Measurements from ENCODE around the gene ZNF462.
"Not testable (repeated sequence)": the region's sequence is repeated elsewhere in the genome, so short reads cannot be mapped to it uniquely, and the experiment has no call there.

The ZNF462 gene

GRCh38 chr9:106966481-106966880 lies 103.5 kb downstream of the ZNF462 start:
- DNase-seq = no peak

- DNase-seq = no peak
These were observed 106.7 kb downstream of the ZNF462 start for GRCh38 chr9:106969696-106970095.

- DNase-seq = no peak
These were observed 107.4 kb downstream of the ZNF462 start for GRCh38 chr9:106970219-106970975.

GRCh38 chr9:106970976-106971457 lies 108.1 kb downstream of the ZNF462 start:
- no peak for DNase-seq

- no peak for DNase-seq
These were observed 109.1 kb downstream of the ZNF462 start for GRCh38 chr9:106972082-106972481.

- no peak for DNase-seq
These were observed 111.4 kb downstream of the ZNF462 start for GRCh38 chr9:106974341-106974740.

- no peak for DNase-seq
These were observed 113.8 kb downstream of the ZNF462 start for GRCh38 chr9:106976772-106977171.

- no peak for DNase-seq
These were observed 117.7 kb downstream of the ZNF462 start for GRCh38 chr9:106980551-106981101.

GRCh38 chr9:106981396-106982287 lies 118.7 kb downstream of the ZNF462 start:
- no peak for DNase-seq

GRCh38 chr9:106982636-106983035 lies 119.7 kb downstream of the ZNF462 start:
- DNase-seq = no peak

GRCh38 chr9:106983346-106983745 lies 120.4 kb downstream of the ZNF462 start:
- DNase-seq = no peak

GRCh38 chr9:106989904-106990303 lies 126.9 kb downstream of the ZNF462 start:
- not testable (repeated sequence) for DNase-seq

- DNase-seq = no peak
These were observed 129.2 kb downstream of the ZNF462 start for GRCh38 chr9:106992186-106992585.

GRCh38 chr9:106993603-106994002 lies 130.6 kb downstream of the ZNF462 start:
- DNase-seq = no peak

- no peak for DNase-seq
These were observed 131.5 kb downstream of the ZNF462 start for GRCh38 chr9:106994463-106994862.

- no peak for DNase-seq
These were observed 137.3 kb downstream of the ZNF462 start for GRCh38 chr9:107000218-107000617.

- no peak for DNase-seq
These were observed 142.2 kb downstream of the ZNF462 start for GRCh38 chr9:107005201-107005600.

- DNase-seq = no peak
These were observed 144.4 kb downstream of the ZNF462 start for GRCh38 chr9:107007402-107007801.

- DNase-seq = no peak
These were observed 145.0 kb downstream of the ZNF462 start for GRCh38 chr9:107008011-107008410.

GRCh38 chr9:107008447-107008846 lies 145.5 kb downstream of the ZNF462 start:
- DNase-seq = no peak

GRCh38 chr9:107016383-107016782 lies 153.4 kb downstream of the ZNF462 start:
- no peak for DNase-seq

- DNase-seq = no peak
These were observed 156.0 kb downstream of the ZNF462 start for GRCh38 chr9:107018861-107019545.

- no peak for DNase-seq
These were observed 157.1 kb downstream of the ZNF462 start for GRCh38 chr9:107020040-107020530.
